Bronchus fibroblast of lung (primary cell): Measurements from ENCODE around the gene OSCP1. TPM values are rescaled to one million over a fixed set of nuclear protein-coding genes. Genes with fewer than 3 reads are reported as not detected.

Experiments
- total RNA-seq: library from RNA; depleted of rRNA; stranded (reverse); fragments of >200 nt; gene quantifications from 2 replicates; pipeline ENCODE4 v1.2.3, GENCODE V29; 2015

The OSCP1 gene, protein sequence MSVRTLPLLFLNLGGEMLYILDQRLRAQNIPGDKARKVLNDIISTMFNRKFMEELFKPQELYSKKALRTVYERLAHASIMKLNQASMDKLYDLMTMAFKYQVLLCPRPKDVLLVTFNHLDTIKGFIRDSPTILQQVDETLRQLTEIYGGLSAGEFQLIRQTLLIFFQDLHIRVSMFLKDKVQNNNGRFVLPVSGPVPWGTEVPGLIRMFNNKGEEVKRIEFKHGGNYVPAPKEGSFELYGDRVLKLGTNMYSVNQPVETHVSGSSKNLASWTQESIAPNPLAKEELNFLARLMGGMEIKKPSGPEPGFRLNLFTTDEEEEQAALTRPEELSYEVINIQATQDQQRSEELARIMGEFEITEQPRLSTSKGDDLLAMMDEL
- total RNA-seq: 9.8 and 10.1 TPM in 2 replicates

DNA sequence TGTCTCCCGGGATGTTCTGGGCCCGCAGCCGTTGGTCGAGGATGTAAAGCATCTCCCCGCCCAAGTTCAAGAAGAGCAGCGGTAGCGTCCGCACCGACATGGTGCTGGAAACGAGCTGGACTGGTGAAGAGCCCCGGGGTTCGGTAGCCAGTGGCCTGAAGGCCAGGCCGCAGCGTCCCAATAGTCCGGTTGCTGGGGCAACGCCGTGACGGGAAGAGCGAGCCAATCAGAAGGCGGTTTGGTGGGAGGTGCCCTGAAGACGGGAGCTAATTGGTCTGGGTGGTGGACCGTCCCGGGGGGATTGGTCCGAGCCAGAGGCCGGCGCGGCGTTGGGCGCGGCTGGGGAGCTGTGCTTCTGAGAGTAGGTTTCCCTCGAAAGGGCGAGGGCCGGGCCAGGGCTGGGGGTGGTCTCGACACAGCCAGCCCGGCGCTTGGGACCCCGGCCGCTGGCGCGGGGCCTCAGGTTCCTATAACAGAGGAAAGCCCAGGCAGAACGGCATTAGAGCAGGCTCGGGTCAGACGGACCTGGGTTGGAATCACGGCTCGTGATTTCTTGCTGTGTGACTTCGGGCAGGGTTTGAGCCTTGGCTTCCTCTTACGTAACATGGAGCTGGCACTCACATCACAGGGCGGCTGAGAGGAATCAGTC is at the start of gene OSCP1:
TSS of gene OSCP1 (minus strand) at position 182 of the 649 bp plus-strand sequence. CDS start at position 100, 82 bp downstream.

DNA sequence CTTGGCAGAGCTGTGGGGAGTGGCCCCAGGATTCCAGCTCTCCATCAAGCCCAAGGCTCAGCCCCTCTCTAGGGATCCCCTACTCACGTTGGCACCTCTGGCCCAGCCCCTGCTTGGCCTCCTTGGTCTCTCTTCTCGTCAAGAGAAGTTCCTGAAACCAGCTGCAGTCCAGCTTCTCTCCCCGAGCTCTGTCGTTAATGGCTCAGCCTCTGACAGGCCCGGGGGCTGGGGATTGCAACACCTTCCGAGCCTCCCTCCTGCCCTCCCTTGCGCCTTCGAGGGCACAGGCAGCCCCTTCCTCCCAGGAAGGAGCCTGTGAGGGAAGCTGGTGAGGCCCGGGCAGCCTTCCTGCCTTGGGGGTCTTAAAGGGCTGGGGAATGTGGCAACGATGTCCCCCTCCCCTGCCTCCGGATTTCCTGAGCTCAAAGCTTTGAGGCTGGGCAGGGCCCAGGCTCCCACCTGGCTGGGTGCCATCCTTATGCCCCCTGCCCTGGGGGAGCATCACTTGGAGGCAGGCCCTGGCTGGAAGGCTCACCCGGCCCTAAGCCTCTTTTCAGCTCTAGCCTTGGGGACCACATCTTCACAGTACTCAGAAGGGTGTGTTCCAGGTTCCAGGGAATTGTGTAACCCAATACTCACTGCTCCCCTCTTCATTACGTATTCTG is 32.6 kb upstream of the OSCP1 start, which contains the start of gene CSF3R:
TSS of gene CSF3R (minus strand) at position 190 of the 665 bp plus-strand sequence. CDS start 3,417 bp downstream, outside the sequence.

DNA sequence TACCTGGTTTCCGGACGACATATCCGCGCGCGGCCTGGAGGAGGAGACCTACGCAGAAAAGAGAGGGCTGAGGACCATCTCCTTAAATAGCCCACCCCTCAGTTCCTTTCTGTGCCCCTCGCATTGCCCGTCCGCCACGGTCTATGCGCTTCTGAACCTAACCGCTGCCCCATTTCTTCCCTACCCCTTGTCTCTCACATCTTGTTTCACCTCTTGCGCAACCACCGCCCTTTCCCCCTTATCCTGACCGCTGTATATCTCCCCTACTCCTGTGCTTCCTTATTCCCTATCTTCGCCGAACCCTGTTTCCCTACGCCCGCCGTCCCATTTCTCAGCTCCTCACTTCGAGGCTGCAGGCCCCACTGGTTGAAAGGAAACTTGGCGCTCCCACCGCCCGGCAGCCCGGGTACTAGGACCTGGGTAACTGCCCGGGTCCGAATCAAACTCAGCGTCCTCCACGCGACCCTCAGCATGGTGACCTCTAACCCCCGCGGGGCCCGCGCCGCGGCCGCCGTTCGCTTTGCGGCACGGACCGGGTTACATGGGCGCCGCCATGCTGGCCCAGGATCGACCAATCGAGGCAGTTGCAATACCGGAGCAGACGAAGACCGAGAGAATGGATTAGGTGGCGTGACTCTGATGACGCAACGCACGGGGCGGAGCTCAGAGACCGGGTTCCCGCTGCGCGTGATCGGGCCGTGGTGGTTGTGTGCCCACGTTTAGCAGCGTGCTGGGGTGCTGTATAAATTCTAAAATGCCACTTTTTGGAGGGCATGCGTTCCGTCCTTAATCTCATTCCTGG is 13.8 kb upstream of the OSCP1 start, which contains the start of gene MRPS15:
TSS of gene MRPS15 (minus strand) at position 582 of the 802 bp plus-strand sequence. CDS start at position 473, 109 bp downstream.

DNA sequence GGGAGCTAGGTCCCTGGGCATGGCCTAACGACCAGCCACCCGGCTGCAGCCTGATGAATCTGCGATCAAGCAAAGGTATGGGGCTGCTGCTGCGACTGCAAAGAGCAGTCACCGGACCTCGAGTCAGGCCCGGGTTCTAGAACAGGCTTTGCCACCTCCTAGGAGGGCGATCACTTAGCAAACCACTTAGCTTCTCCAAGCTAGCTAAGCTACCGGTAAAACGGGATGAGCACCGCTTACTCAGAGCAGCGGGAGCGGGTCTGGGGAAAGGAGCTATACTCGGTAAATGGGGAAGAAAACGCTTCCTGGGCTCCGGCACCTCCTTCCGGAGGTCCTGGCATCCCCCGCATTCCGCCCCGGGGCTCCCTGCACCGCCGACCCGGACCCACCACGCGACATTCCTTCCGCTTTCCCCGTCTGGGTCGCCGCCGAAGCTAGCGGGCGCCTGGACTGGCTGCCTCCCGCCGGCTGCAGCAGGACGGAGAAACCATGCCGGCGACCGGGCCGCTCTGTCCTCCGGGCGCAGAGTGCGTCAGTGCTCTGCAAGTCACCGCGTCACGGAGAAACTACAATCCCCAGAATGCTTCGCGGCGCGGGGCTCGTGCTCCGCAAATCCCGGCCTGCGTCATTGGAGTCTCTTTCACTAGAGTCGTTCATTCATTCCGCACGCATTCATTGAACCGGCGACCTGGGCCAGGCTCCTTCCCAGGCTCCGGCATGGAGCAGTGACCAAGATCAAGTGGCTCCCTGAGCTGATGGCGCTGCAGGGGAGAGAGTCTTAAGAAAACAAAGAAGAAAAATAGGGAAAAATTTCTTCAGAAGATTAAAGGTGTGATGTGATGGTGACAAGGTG is 52.6 kb downstream of the OSCP1 start, which contains the start of gene LSM10:
TSS of gene LSM10 (minus strand) at position 531 of the 853 bp plus-strand sequence. CDS start 3,779 bp downstream, outside the sequence.

DNA sequence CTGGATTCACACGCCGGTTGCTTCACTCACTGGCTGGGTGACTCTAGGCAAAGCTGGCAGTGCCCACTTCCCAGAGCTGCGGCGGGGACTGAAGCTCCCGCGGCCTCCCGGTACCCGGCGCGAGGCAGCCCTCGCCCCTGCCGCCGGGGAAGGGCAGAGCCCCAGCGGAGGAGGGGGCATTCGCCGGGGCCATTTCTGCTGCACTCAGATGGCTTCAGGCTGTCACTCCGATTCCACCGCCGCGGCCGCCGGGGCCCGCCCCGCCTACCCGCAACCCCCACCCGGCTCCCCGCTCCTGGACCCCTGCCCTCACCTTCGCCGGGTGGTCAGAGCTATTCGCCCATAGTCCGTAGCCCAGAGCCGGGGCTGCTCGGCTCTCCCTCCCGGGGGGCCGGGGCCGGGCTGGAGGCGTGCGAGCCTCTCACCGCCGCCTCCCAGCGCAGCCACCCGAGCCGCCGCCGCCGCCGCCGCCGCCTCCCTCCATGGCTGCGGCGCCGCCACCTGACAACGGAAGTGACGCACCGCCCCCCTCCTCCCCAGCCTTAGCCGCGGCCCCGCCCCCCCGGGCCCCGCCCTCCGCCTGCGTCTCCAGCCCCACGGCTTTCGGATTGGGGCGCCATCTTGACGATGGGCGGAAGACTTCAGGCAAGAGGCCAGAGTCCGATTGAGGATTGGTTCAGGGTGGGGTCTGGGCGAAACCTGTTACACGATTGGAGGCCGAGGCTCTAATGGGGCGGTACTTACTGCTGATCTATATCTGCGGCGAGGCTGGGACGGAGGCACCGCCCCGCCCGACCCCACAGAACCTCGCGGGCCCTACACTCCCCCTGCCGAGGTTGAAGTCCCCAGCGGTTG is 64.6 kb downstream of the OSCP1 start, which contains the start of gene STK40:
TSS of gene STK40 (minus strand) at position 515 of the 855 bp plus-strand sequence. CDS start 24,592 bp downstream, outside the sequence.

Other genes starting within 250 kb of the OSCP1 start
- 83.1 and 103 TPM in 2 replicates for gene THRAP3, start 226.0 kb downstream of the OSCP1 start, total RNA-seq
- gene SH3D21, start 144.1 kb downstream of the OSCP1 start, total RNA-seq: 1.3 and 1.8 TPM in 2 replicates
- 319 and 343 TPM in 2 replicates for gene EVA1B, start 126.8 kb downstream of the OSCP1 start, total RNA-seq
- gene STK40, start 64.5 kb downstream of the OSCP1 start, total RNA-seq: 19.6 and 23.9 TPM in 2 replicates
- 48.8 and 59.3 TPM in 2 replicates for gene LSM10, start 52.5 kb downstream of the OSCP1 start, total RNA-seq
- gene MRPS15, start 13.9 kb upstream of the OSCP1 start, total RNA-seq: 175 and 183 TPM in 2 replicates
- not detected in 2 replicates for gene CSF3R, start 32.5 kb upstream of the OSCP1 start, total RNA-seq